ENCODE results near the gene MIOX.
A peak's percentile ranks its signal among the peaks of the same experiment; 100 is the strongest.

Gene MIOX

GRCh38 chr22:50467773-50468440 lies 18.8 kb upstream of the MIOX start:
- H3K4me3 ChIP-seq (ENCODE audit: low read depth, low read length): no peak overlapping the region
- TF ChIP-seq ZNF18 (tag by site-specific recombination; IDR thresholded peaks at IDR 0.05): no peak
- TF ChIP-seq ZBTB10 (tag by site-specific recombination; IDR thresholded peaks at IDR 0.05): no peak
- TF ChIP-seq ZBTB1 (tag by site-specific recombination; IDR thresholded peaks at IDR 0.05): no peak
- no peak for TF ChIP-seq ZBTB8A (tag by site-specific recombination; IDR thresholded peaks at IDR 0.05)
- TF ChIP-seq ZNF791 (tag by site-specific recombination; IDR thresholded peaks at IDR 0.05): no peak
- TF ChIP-seq ZBTB17 (tag by site-specific recombination; IDR thresholded peaks at IDR 0.05): no peak
- TF ChIP-seq PRDM4 (tag by site-specific recombination; IDR thresholded peaks at IDR 0.05): no peak
- no peak for TF ChIP-seq ZNF623 (tag by site-specific recombination; IDR thresholded peaks at IDR 0.05)
- TF ChIP-seq ZNF37A (tag by site-specific recombination; IDR thresholded peaks at IDR 0.05): no peak
- no peak for TF ChIP-seq ZNF670 (tag by site-specific recombination; IDR thresholded peaks at IDR 0.05; ENCODE audit: low read depth)
- no peak for TF ChIP-seq ZNF580 (tag by site-specific recombination; IDR thresholded peaks at IDR 0.05)
- TF ChIP-seq ZNF521 (tag by site-specific recombination; IDR thresholded peaks at IDR 0.05): no peak
- no peak for TF ChIP-seq ZNF660 (tag by site-specific recombination; IDR thresholded peaks at IDR 0.05)
- no peak for TF ChIP-seq SETDB1 (IDR thresholded peaks at IDR 0.05; ENCODE audit: insufficient read length, low read length)
- TF ChIP-seq ZNF311 (tag by site-specific recombination; IDR thresholded peaks at IDR 0.05; ENCODE audit: borderline replicate concordance): no peak
- TF ChIP-seq ZNF704 (tag by site-specific recombination; IDR thresholded peaks at IDR 0.05): no peak
- ChIA-PET POLR2A (interaction anchor here (1.9 kb wide), 1 partner anchor 58 kb away, joined by 4 read pairs; the partner anchor contains the start of gene SCO2), CTCF (interaction anchor here (0.6 to 3.3 kb wide), 3 partner anchors 29 to 165 kb away, joined by 3 to 18 read pairs (median 4); no protein-coding TSS in a partner anchor)
- H3K4me1 ChIP-seq (ENCODE audit: control insufficient read depth, insufficient read depth, low read length): peaks cover 16% of the 10 kb centered on the region
- H3K36me3 ChIP-seq (ENCODE audit: control insufficient read depth in 2 of 2, insufficient read depth in 1 of 2, low read length in 2 of 2): peaks cover 2 to 86% of the 10 kb centered on the region in 2 experiments; a peak in 2 of 3 replicates
- H3K27ac ChIP-seq (ENCODE audit: extremely low read depth, low read depth, low read length): no peak overlapping the region
- no peaks in the 10 kb centered on the region for H3K9me3 ChIP-seq (ENCODE audit: control insufficient read depth, insufficient read depth, low read depth, low read length)

- Histone ChIP-seq H3K4me1 (ENCODE audit: control insufficient read depth, insufficient read depth, low read length) (peaks cover 22% of the 10 kb centered on the region), H3K36me3 (ENCODE audit: control insufficient read depth in 2 of 2, insufficient read depth in 1 of 2, low read length in 2 of 2) (peaks cover 4 to 86% of the 10 kb centered on the region in 2 experiments; a peak in 2 of 3 replicates), H3K9me3 (ENCODE audit: control insufficient read depth, insufficient read depth, low read depth, low read length) (no peaks in the 10 kb centered on the region), H3K4me3 (ENCODE audit: low read depth, low read length) (no peak overlapping the region), H3K27ac (ENCODE audit: extremely low read depth, low read depth, low read length) (no peak overlapping the region)
- CTCF ChIA-PET: interaction anchor here (1.1 to 3.3 kb wide), 2 partner anchors 29 to 95 kb away, joined by 3 to 18 read pairs; no protein-coding TSS in a partner anchor
- POLR2A ChIA-PET: interaction anchor here (1.3 kb wide), 1 partner anchor 10 kb away, joined by 3 read pairs; no protein-coding TSS in a partner anchor
- TF ChIP-seq GLIS1 (tag by site-specific recombination; IDR thresholded peaks at IDR 0.05): peak; percentile 6; the same call in 1 of the 2 replicates
- TF ChIP-seq ZNF132 (tag by site-specific recombination; IDR thresholded peaks at IDR 0.05; ENCODE audit: borderline replicate concordance): no peak
Measured at GRCh38 chr22:50468626-50469025, 18.0 kb upstream of the MIOX start.

All from HEK293 (cell line).